Esophagus muscularis mucosa (tissue), 4 donors: Measurements from ENCODE around the gene ANKRD11. TPM values are rescaled to one million over a fixed set of nuclear protein-coding genes. Genes with fewer than 3 reads are reported as not detected.
A peak's percentile ranks its signal among the peaks of the same experiment; 100 is the strongest.

ENCODE experiments used
- DNase-seq: peaks from one replicate; pipeline ENCODE4 v3.0.0-alpha.2; 2017; ENCODE audit errors: extremely low spot score
- H3K27ac ChIP-seq, 4 donors: fragments of 200-600 bp; sonication (generic); replicated peaks in 1 of 4; 1 replicate in 3 of 4; 2 replicates in 1 of 4; pipeline ENCODE4 v1.5.1; 2016 to 2019; ENCODE audit warnings: mild to moderate bottlenecking in 1 of 4
- H3K27me3 ChIP-seq, 4 donors: fragments of 200-600 bp; sonication (generic); one replicate each; pipeline versions ENCODE4 v1.5.1 to v1.6.0; 2016 to 2019
- H3K36me3 ChIP-seq, 4 donors: fragments of 200-600 bp; sonication (generic); one replicate each; pipeline ENCODE4 v1.5.1; 2016 to 2019
- H3K4me1 ChIP-seq, 4 donors: fragments of 200-600 bp; sonication (generic); one replicate each; pipeline ENCODE4 v1.5.1; 2016 to 2019
- H3K4me3 ChIP-seq, 4 donors: fragments of 200-600 bp; sonication (generic); 1 replicate in 2 of 4; 2 replicates in 2 of 4; pipeline ENCODE4 v1.5.1; 2016 to 2019; ENCODE audit warnings: mild to moderate bottlenecking in 4 of 4, moderate library complexity in 1 of 4
- H3K9me3 ChIP-seq, 4 donors: fragments of 200-600 bp; sonication (generic); 1 replicate in 3 of 4; 2 replicates in 1 of 4; pipeline ENCODE4 v1.5.1; 2016 to 2019
- EP300 ChIP-seq: sonication (generic); formaldehyde crosslinking; IDR thresholded peaks from one replicate; pipeline ENCODE4 v1.6.1; 2017; ENCODE audit warnings: antibody characterized with exemption
- POLR2A ChIP-seq: fragments of 450-650 bp; IDR thresholded peaks from one replicate; pipeline ENCODE4 v1.6.1; 2017; ENCODE audit warnings: antibody characterized with exemption, moderate library complexity, mild to moderate bottlenecking, low read depth
- POLR2AphosphoS5 ChIP-seq, 2 donors: sonication (generic); formaldehyde crosslinking; IDR thresholded peaks; one replicate each; pipeline ENCODE4 v1.6.1; 2017; ENCODE audit warnings: antibody characterized with exemption in 2 of 2
- WGBS: methylation state at CpG from one replicate; pipeline ENCODE4 v1.1.5; 2018; 5-methylcytosine and 5-hydroxymethylcytosine counted together
- intact Hi-C: fragments of 100-400 bp; cut with DNase I; formaldehyde crosslinking; loops from one replicate; pipeline ENCODE4 v1.15.1; 2023
- total RNA-seq, 4 donors: library from RNA; depleted of rRNA; stranded (reverse); fragments of >200 nt; gene quantifications; one replicate each; pipeline versions ENCODE4 v1.1.0 to v1.2.1, GENCODE V29; 2016
- TF ChIP-seq, protein P1 (sequence below), 3 experiments: fragments of 200-600 bp in 2 of 3; fragments of 450-650 bp in 1 of 3; sonication (generic) in 2 of 3; IDR thresholded peaks; one replicate each; pipeline ENCODE4 v1.5.1; 2017 to 2019; ENCODE audit warnings: antibody characterized with exemption in 3 of 3, mild to moderate bottlenecking in 2 of 3, moderate library complexity in 1 of 3

The ANKRD11 gene
- total RNA-seq, 4 donors from 2014 or later = 60.8 to 119 (median 105) TPM

DNA sequence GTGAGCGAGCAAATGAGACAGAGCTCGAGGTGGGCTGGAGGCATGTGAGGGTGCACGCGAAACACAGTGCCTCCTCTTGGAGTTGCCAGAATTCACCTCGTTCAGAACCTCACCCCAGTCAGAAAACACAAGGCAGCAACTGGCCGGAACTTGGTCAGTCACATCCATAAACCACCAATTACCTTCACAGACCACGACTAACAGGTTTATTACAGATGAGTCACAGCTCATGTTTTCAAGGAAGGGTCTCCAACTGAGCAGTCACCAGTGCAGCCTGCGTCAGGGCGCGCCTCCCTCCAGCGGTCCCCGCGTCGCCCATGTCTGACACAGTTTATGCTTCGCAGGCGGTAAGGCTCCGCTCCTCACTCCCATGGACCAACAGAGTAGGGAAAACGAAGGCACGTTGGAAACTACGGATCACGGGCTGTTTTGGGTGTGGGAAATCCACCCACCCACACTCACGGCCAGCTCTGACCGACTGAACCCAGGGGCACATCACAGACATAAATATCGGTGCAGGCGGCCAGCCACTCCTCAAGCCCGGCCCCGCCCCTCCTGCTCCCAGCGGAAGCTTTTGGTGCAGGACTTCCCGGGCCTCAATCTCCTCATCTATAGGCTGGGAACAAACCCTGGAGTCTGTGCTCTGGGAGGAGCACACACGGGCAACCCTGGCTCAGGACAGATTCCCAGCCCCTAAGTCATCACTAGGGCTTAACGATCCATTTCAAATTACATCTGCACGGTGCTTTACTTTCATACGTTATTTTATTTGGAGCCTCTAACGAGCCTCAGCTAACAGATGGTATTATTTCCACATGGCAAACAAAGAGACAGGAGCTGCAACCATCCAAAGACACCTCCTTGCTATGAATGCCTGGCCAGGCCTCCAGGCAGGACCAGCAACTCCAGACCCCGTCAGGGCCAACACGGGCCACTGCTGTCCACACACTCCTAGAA is 146.6 kb downstream of the ANKRD11 start:
- 83% methylated on average over 27 of the region's 36 CpGs for WGBS
- no peaks in the 10 kb centered on the region for H3K9me3 ChIP-seq
- no peak overlapping the region for H3K4me3 ChIP-seq
- intact Hi-C loops = no loop called here
- H3K27ac ChIP-seq = peak overlapping the region in 3 of 4 donors; percentile 27 to 51 (median 48)
- no peak for DNase-seq
- TF ChIP-seq EP300 (no peak), POLR2AphosphoS5 (IDR thresholded peaks at IDR 0.05) (no peak), POLR2A (no peak)
- TF ChIP-seq, protein P1, sequence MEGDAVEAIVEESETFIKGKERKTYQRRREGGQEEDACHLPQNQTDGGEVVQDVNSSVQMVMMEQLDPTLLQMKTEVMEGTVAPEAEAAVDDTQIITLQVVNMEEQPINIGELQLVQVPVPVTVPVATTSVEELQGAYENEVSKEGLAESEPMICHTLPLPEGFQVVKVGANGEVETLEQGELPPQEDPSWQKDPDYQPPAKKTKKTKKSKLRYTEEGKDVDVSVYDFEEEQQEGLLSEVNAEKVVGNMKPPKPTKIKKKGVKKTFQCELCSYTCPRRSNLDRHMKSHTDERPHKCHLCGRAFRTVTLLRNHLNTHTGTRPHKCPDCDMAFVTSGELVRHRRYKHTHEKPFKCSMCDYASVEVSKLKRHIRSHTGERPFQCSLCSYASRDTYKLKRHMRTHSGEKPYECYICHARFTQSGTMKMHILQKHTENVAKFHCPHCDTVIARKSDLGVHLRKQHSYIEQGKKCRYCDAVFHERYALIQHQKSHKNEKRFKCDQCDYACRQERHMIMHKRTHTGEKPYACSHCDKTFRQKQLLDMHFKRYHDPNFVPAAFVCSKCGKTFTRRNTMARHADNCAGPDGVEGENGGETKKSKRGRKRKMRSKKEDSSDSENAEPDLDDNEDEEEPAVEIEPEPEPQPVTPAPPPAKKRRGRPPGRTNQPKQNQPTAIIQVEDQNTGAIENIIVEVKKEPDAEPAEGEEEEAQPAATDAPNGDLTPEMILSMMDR (IDR thresholded peaks at IDR 0.05) = no peak
- peaks cover 36 to 63% (median 51%) of the 10 kb centered on the region in 4 donors for H3K4me1 ChIP-seq
- no peaks in the 10 kb centered on the region for H3K36me3 ChIP-seq
- H3K27me3 ChIP-seq = no peaks in the 10 kb centered on the region

DNA sequence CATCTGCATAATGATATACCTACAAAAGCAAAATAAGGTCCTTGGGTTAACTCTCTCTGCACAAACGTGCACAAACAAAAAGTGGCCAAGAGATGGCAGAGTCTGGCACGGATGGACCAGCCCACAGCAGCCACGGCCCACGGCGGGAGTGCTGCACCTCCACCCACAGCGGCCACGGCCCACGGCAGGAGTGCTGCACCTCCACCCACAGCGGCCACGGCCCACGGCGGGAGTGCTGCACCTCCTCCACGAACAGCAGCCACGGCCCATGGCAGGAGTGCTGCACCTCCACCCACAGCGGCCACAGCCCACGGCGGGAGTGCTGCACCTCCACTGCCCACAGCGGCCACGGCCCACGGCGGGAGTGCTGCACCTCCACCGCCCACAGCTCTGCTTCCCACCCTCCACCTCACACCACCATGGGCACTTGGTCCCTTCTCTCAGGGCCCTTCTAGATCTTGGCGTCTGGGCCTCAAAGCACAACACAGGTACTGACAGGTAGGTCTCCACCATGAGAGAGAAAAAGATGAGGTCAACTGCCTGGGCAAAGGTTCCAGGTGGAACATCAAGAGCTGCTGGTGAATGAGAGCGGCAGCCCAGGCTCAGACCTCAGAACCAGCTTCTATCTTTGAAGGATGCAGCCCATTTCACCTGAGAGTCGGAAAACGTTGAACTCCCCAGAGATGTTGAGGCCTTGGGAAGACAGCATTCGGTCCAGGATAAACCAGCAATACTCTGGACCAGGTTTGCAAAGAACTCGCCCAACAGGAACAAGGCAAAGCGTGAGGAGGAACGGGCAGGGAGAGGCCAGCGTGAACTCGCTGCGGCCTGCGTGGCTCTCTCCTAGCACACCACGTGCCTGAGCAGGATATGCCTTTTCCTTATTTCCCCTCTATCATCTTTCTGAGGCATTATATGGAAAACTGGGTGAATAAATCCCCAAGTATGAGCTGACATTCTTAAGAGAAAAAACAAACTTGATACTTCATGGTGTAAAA is 148.4 kb downstream of the ANKRD11 start:
- no peaks in the 10 kb centered on the region for H3K27me3 ChIP-seq
- DNase-seq = no peak
- 88% methylated on average over 15 of the region's 35 CpGs for WGBS
- no peaks in the 10 kb centered on the region for H3K36me3 ChIP-seq
- intact Hi-C loops = no loop called here
- no peaks in the 10 kb centered on the region for H3K9me3 ChIP-seq
- no peak overlapping the region for H3K4me3 ChIP-seq
- TF ChIP-seq POLR2AphosphoS5 (IDR thresholded peaks at IDR 0.05) = no peak
- TF ChIP-seq POLR2A = no peak
- TF ChIP-seq, protein P1 (IDR thresholded peaks at IDR 0.05) = no peak
- TF ChIP-seq EP300 = no peak
- no peak overlapping the region for H3K27ac ChIP-seq
- peaks cover 42 to 74% (median 58%) of the 10 kb centered on the region in 4 donors for H3K4me1 ChIP-seq

GRCh38 chr16:89341279-89341678 is 149.1 kb downstream of the ANKRD11 start:
- TF ChIP-seq, protein P1 (IDR thresholded peaks at IDR 0.05) = no peak
- TF ChIP-seq POLR2AphosphoS5 (IDR thresholded peaks at IDR 0.05) (no peak), POLR2A (no peak), EP300 (no peak)
- no peak overlapping the region for H3K27ac ChIP-seq
- peaks cover 46 to 75% (median 58%) of the 10 kb centered on the region in 4 donors for H3K4me1 ChIP-seq
- no peak overlapping the region for H3K4me3 ChIP-seq
- no peaks in the 10 kb centered on the region for H3K36me3 ChIP-seq
- H3K27me3 ChIP-seq = no peaks in the 10 kb centered on the region
- 48% methylated on average over 7 of the region's 7 CpGs for WGBS
- H3K9me3 ChIP-seq = no peaks in the 10 kb centered on the region
- no peak for DNase-seq
- intact Hi-C loops = no loop called here

GRCh38 chr16:89338863-89339262 is 151.5 kb downstream of the ANKRD11 start:
- Histone ChIP-seq H3K4me1 (peaks cover 49 to 75% (median 59%) of the 10 kb centered on the region in 4 donors), H3K27me3 (no peaks in the 10 kb centered on the region), H3K36me3 (no peaks in the 10 kb centered on the region), H3K4me3 (no peak overlapping the region), H3K9me3 (no peaks in the 10 kb centered on the region), H3K27ac (no peak overlapping the region)
- 79% methylated on average over 6 of the region's 6 CpGs for WGBS
- intact Hi-C loops = no loop called here
- DNase-seq = no peak
- TF ChIP-seq POLR2AphosphoS5 (IDR thresholded peaks at IDR 0.05) (no peak), POLR2A (no peak), EP300 (no peak)
- TF ChIP-seq, protein P1 (IDR thresholded peaks at IDR 0.05) = no peak
